ENCODE results near the gene CCSAP. TPM values are rescaled to one million over a fixed set of nuclear protein-coding genes. Genes with fewer than 3 reads are reported as not detected.
A peak's percentile ranks its signal among the peaks of the same experiment; 100 is the strongest.
"Not testable (repeated sequence)": the region's sequence is repeated elsewhere in the genome, so short reads cannot be mapped to it uniquely, and the experiment has no call there.

Gene CCSAP
- total and polyA plus RNA-seq, 10 of the 15 experiments (the other 5 are each of a cell fraction or from before 2014, with no cell fraction given): 0.75 to 3.4 (median 2.8) TPM

- no peak for TF ChIP-seq SREBF2 (IDR thresholded peaks at IDR 0.05; ENCODE audit: low read length)
Measured at GRCh38 chr1:229295745-229296144, 47.1 kb downstream of the CCSAP start (continued).

DNA sequence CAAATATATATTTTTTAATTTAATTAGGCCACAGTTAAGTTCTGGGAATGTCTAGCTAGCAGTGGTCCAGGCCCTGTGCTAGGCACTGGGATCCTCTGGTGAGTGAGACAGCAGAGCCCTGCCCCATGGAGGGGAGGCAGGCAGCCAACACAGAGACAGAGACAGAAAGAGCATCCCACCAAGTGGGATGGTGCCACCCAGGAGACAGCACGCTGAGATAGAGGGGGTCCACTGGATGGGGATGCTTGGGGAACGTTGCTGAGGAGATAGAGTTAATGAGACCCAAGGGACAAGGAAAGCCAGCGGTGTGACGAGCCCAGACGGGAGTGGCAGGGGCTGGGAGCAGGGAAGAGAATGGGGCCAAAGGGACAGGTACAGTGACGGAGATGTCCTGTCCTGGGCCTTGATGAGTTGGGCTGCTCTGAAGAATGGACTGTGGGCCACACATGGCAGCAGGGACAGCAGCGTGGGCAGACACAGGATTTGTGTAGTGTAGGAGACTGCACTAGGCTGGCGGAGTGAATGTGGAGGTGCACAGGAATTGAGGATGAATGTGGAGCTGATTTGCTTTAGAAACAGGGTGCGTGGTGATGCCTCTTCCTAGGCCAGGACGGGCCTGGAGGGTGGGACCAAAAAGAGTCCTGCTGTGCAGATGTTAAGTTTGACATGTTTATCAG lies 49.2 kb downstream of the CCSAP start:
- POLR2A ChIA-PET: no interaction called here
- no peak overlapping the region for H2AFZ ChIP-seq (ENCODE audit: control insufficient read depth, low read depth, low read length)
- CTCF ChIA-PET: interaction anchor here (0.6 to 1.0 kb wide), 2 partner anchors 221 to 492 kb away, joined by 3 read pairs; no protein-coding TSS in a partner anchor
- TF ChIP-seq POLR2AphosphoS5 (IDR thresholded peaks at IDR 0.05; ENCODE audit: low read length) (peak; percentile 23; the same call in 1 of the 2 replicates), ZNF24 (IDR thresholded peaks at IDR 0.05) (no peak)
- intact Hi-C loops (cut with micrococcal nuclease; ENCODE audit: unreplicated experiment): no loop called here
- in situ Hi-C loops (cut with MboI): no loop called here
- BruUV-seq (replicated peaks): no TSS peak
- no peak for ATAC-seq
- H3K9me3 ChIP-seq (replicated peaks; ENCODE audit: control insufficient read depth, insufficient read depth, low read length): no peaks in the 10 kb centered on the region
- RAD21 ChIA-PET (ENCODE audit: unreplicated experiment): no interaction called here
- no peaks in the 10 kb centered on the region for H3K36me3 ChIP-seq (ENCODE audit: control insufficient read depth in 2 of 2, insufficient read depth in 2 of 2, low read length in 1 of 2)
- H3K4me2 ChIP-seq (ENCODE audit: control insufficient read depth, insufficient read depth): no peak overlapping the region
- no peak for DNase-seq (ENCODE audit: low read depth, low spot score)
- no peak for FAIRE-seq
- H4K20me1 ChIP-seq (ENCODE audit: control insufficient read depth, insufficient read depth): no peaks in the 10 kb centered on the region
- no peak overlapping the region for H3K4me3 ChIP-seq
- WGBS (ENCODE audit: insufficient coverage, insufficient replicate concordance, low lambda C conversion rate, missing lambda C conversion rate): 97% methylated on average over 10 of the region's 10 CpGs
- H3K4me1 ChIP-seq (ENCODE audit: control insufficient read depth, insufficient read depth, low read length): no peaks in the 10 kb centered on the region
- H3K27me3 ChIP-seq (replicated peaks in 1 of 2; ENCODE audit: control insufficient read depth in 2 of 2, insufficient read depth in 2 of 2, low read length in 1 of 2): no peaks in the 10 kb centered on the region
- no peak overlapping the region for H3K27ac ChIP-seq (ENCODE audit: control insufficient read depth, insufficient read depth)
- SMC1A ChIA-PET (ENCODE audit: uncharacterized antibody, unreplicated experiment): no interaction called here
- H3K9ac ChIP-seq (ENCODE audit: control insufficient read depth, insufficient read depth, low read length): no peak overlapping the region
- no peaks in the 10 kb centered on the region for H3K79me2 ChIP-seq (ENCODE audit: control insufficient read depth, insufficient read depth, low read length)

- H3K4me1 ChIP-seq (ENCODE audit: control insufficient read depth, insufficient read depth, low read length); H4K20me1 ChIP-seq (ENCODE audit: control insufficient read depth, insufficient read depth); CTCF ChIA-PET; RAD21 ChIA-PET (ENCODE audit: unreplicated experiment); ATAC-seq; H2AFZ ChIP-seq (ENCODE audit: control insufficient read depth, low read depth, low read length); BruUV-seq (replicated peaks); H3K9me3 ChIP-seq (replicated peaks; ENCODE audit: control insufficient read depth, insufficient read depth, low read length); H3K4me2 ChIP-seq (ENCODE audit: control insufficient read depth, insufficient read depth); H3K4me3 ChIP-seq; H3K79me2 ChIP-seq (ENCODE audit: control insufficient read depth, insufficient read depth, low read length); FAIRE-seq; H3K9ac ChIP-seq (ENCODE audit: control insufficient read depth, insufficient read depth, low read length); in situ Hi-C loops (cut with MboI); H3K27me3 ChIP-seq (replicated peaks in 1 of 2; ENCODE audit: control insufficient read depth in 2 of 2, insufficient read depth in 2 of 2, low read length in 1 of 2); H3K27ac ChIP-seq (ENCODE audit: control insufficient read depth, insufficient read depth); intact Hi-C loops (cut with micrococcal nuclease; ENCODE audit: unreplicated experiment); DNase-seq (ENCODE audit: low read depth, low spot score); SMC1A ChIA-PET (ENCODE audit: uncharacterized antibody, unreplicated experiment); POLR2A ChIA-PET; H3K36me3 ChIP-seq (ENCODE audit: control insufficient read depth in 2 of 2, insufficient read depth in 2 of 2, low read length in 1 of 2): not testable (repeated sequence)
- 94% methylated on average over 3 of the region's 4 CpGs for WGBS (ENCODE audit: insufficient coverage, insufficient replicate concordance, low lambda C conversion rate, missing lambda C conversion rate)
Measured at GRCh38 chr1:229291686-229292085, 51.2 kb downstream of the CCSAP start.

All from GM12878 (cell line).